Esophagus muscularis mucosa (tissue), 4 donors: ENCODE data around the gene KLF7.

Experiments
- CTCF ChIP-seq, 3 experiments: fragments of 200-600 bp in 2 of 3; fragments of 450-650 bp in 1 of 3; sonication (generic) in 2 of 3; IDR thresholded peaks; one replicate each; pipeline ENCODE4 v1.5.1; 2017 to 2019; ENCODE audit warnings: antibody characterized with exemption in 3 of 3, mild to moderate bottlenecking in 2 of 3, moderate library complexity in 1 of 3
- EP300 ChIP-seq: sonication (generic); formaldehyde crosslinking; IDR thresholded peaks from one replicate; pipeline ENCODE4 v1.6.1; 2017; ENCODE audit warnings: antibody characterized with exemption
- POLR2A ChIP-seq: fragments of 450-650 bp; IDR thresholded peaks from one replicate; pipeline ENCODE4 v1.6.1; 2017; ENCODE audit warnings: antibody characterized with exemption, moderate library complexity, mild to moderate bottlenecking, low read depth
- POLR2AphosphoS5 ChIP-seq, 2 donors: sonication (generic); formaldehyde crosslinking; IDR thresholded peaks; one replicate each; pipeline ENCODE4 v1.6.1; 2017; ENCODE audit warnings: antibody characterized with exemption in 2 of 2

- no peak for TF ChIP-seq POLR2AphosphoS5 (IDR thresholded peaks at IDR 0.05)
- TF ChIP-seq CTCF (IDR thresholded peaks at IDR 0.05), result no peak
- TF ChIP-seq POLR2A, result no peak
- no peak for TF ChIP-seq EP300
Measured at GRCh38 chr2:207200136-207200535, 34.4 kb upstream of the KLF7 start.
